Measurements from ENCODE around the gene MCRS1. TPM values are rescaled to one million over a fixed set of nuclear protein-coding genes. Genes with fewer than 3 reads are reported as not detected.
"Not testable (repeated sequence)": the region's sequence is repeated elsewhere in the genome, so short reads cannot be mapped to it uniquely, and the experiment has no call there.

Gene MCRS1, protein sequence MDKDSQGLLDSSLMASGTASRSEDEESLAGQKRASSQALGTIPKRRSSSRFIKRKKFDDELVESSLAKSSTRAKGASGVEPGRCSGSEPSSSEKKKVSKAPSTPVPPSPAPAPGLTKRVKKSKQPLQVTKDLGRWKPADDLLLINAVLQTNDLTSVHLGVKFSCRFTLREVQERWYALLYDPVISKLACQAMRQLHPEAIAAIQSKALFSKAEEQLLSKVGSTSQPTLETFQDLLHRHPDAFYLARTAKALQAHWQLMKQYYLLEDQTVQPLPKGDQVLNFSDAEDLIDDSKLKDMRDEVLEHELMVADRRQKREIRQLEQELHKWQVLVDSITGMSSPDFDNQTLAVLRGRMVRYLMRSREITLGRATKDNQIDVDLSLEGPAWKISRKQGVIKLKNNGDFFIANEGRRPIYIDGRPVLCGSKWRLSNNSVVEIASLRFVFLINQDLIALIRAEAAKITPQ
- total RNA-seq, result 10 to 100 TPM; 54.1 to 87.0 TPM

DNA sequence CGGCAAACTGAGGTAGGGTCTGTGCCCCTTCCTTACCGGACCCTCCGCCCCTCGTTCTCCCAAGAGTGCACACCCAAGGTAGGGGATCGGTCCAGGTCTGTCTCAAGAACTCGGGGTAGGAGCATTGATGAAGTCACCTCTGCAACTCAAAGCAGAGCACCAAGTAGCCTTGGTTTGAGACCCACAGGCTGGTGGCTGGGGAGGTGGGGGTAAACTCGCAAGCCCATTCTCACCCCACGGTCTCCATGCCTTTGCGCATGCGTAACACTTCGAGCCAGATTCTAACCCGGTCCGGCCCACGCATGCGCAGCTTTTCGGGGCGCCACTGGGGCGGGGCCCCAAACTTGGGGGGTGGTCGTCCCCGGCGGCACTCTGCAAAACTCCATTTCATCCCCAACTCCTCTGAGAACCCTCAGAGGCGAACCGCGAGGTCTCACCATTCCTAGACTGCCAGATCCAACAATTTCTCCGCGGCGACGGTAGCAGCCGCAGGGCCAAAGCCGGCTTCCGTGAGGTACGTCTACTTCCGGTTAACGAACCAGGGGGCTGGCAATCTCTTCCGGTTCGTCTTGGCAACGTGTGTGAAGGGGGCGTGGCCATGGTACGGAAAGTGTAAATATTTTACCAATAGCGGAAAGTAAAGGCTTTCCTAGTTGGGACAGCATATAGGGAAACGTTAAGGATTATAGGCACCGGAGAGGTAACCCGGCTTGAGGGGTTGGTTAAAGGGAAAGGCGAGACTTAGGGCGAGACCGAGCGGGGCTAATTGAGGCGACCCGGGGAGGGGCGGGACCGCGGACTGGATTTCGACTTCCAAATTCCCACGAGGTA lies at the start of gene MCRS1:
MCRS1 (minus strand) TSS at position 532 of the 831 bp plus-strand sequence. CDS start 1,411 bp downstream, outside the sequence.
- H3K36me3 ChIP-seq, result peaks cover 7 to 16% of the 10 kb centered on the region in 2 donors
- intact Hi-C loops (cut with DNase I), result no loop called here
- H3K9me3 ChIP-seq, result no peaks in the 10 kb centered on the region
- WGBS, result under 1% methylated on average over 42 of the region's 54 CpGs
- DNase-seq (ENCODE audit: low spot score), result peak; percentile 83
- peaks cover 3% of the 10 kb centered on the region for H3K4me1 ChIP-seq (replicated peaks)
- H3K27ac ChIP-seq, result peak within 1 kb of the TSS; percentile 82 to 87
- peak within 1 kb of the TSS; percentile 64 to 88 for H3K4me3 ChIP-seq
- H3K27me3 ChIP-seq (replicated peaks; ENCODE audit: insufficient read depth), result no peaks in the 10 kb centered on the region
- TF ChIP-seq POLR2A (IDR thresholded peaks at IDR 0.05) (peak; percentile 20), POLR2AphosphoS5 (IDR thresholded peaks at IDR 0.05) (peak; percentile 94)
- TF ChIP-seq, protein P1, sequence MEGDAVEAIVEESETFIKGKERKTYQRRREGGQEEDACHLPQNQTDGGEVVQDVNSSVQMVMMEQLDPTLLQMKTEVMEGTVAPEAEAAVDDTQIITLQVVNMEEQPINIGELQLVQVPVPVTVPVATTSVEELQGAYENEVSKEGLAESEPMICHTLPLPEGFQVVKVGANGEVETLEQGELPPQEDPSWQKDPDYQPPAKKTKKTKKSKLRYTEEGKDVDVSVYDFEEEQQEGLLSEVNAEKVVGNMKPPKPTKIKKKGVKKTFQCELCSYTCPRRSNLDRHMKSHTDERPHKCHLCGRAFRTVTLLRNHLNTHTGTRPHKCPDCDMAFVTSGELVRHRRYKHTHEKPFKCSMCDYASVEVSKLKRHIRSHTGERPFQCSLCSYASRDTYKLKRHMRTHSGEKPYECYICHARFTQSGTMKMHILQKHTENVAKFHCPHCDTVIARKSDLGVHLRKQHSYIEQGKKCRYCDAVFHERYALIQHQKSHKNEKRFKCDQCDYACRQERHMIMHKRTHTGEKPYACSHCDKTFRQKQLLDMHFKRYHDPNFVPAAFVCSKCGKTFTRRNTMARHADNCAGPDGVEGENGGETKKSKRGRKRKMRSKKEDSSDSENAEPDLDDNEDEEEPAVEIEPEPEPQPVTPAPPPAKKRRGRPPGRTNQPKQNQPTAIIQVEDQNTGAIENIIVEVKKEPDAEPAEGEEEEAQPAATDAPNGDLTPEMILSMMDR (IDR thresholded peaks at IDR 0.05), result no peak

DNA sequence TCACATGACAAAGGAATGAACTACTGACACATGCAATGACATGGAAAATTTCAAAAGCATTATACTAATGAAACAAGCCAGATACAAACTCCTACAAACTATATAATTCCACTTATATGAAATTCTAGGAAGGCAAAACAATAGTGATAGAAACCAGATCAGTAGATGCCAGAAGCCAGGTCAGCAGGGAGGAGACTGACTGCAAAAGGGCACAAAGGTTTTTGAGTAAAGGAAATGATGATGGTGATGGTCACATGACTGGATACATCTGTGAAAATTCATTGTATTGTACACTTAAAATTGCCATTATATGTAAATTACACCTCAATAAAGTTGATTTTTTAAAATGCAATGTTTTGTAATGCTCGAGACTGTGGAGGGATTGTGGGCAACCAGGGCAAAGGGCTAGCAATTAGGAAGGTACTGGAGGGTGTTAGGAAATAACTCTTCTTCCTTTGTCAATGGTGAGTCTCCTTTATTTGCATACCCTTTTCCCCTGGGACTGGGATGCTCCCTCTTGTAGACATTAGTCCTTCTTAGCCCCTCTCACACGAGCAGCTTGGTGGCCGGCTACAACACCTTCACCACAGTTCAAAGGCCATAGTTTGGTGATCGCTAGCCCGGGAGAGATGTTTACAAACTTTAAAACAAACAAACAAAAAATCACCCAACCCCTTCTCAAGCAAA lies 48.7 kb upstream of the MCRS1 start:
- DNase-seq (ENCODE audit: low spot score), result no peak
- H3K27ac ChIP-seq, result no peak overlapping the region
- H3K27me3 ChIP-seq (replicated peaks; ENCODE audit: insufficient read depth), result no peaks in the 10 kb centered on the region
- H3K4me1 ChIP-seq (replicated peaks), result peaks cover 2% of the 10 kb centered on the region
- H3K36me3 ChIP-seq, result no peaks in the 10 kb centered on the region
- intact Hi-C loops (cut with DNase I), result no loop called here
- H3K9me3 ChIP-seq, result no peaks in the 10 kb centered on the region
- WGBS, result 52% methylated on average over 5 of the region's 5 CpGs
- H3K4me3 ChIP-seq, result no peak overlapping the region
- TF ChIP-seq POLR2AphosphoS5 (IDR thresholded peaks at IDR 0.05) (no peak), POLR2A (IDR thresholded peaks at IDR 0.05) (no peak)
- TF ChIP-seq, protein P1 (IDR thresholded peaks at IDR 0.05), result no peak

DNA sequence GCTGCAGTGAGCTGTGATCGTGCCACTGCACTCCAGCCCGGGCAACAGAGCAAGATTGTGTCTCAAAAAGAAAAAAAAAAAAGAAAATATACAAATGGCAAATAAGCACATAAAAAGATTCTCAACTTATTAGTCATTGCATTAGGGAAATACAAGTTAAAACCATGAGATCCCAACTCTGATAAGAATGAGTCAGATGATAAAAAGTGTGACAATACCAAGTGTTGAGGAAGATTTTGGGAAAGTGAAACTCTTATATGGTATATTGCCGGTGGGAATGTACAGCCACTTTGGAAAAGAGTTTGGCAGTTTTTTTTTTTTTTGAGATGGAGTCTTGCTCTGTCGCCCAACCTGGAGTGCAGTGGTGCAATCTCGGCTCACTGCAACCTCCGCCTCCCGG lies 47.8 kb upstream of the MCRS1 start:
- H3K27me3 ChIP-seq (replicated peaks; ENCODE audit: insufficient read depth), result no peaks in the 10 kb centered on the region
- 95% methylated on average over 7 of the region's 7 CpGs for WGBS
- H3K27ac ChIP-seq, result no peak overlapping the region
- TF ChIP-seq POLR2A (IDR thresholded peaks at IDR 0.05) (no peak), POLR2AphosphoS5 (IDR thresholded peaks at IDR 0.05) (no peak)
- TF ChIP-seq, protein P1 (IDR thresholded peaks at IDR 0.05), result no peak
- no peaks in the 10 kb centered on the region for H3K9me3 ChIP-seq
- no peak for DNase-seq (ENCODE audit: low spot score)
- H3K4me3 ChIP-seq, result no peak overlapping the region
- H3K36me3 ChIP-seq, result no peaks in the 10 kb centered on the region
- H3K4me1 ChIP-seq (replicated peaks), result no peaks in the 10 kb centered on the region
- intact Hi-C loops (cut with DNase I), result no loop called here

DNA sequence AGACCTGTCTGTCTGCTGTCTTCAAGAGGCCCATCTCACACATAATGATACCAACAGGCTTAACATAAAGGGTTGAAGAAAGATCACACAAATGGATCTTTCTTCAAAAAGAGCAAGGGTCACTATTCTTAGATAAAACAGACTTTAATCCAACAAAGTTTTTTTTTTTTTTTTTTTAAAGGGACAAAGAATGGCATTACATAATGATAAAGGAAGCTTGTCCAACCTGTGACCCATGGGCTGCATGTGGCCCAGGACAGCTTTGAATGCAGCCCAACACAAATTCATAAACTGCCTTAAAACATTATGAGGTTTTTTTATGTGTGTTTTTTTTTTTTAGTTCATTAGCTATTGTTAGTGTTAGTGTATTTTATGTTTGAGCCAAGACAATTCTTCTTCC lies 44.3 kb upstream of the MCRS1 start:
- Histone ChIP-seq H3K36me3 (no peaks in the 10 kb centered on the region), H3K27me3 (replicated peaks; ENCODE audit: insufficient read depth) (no peaks in the 10 kb centered on the region), H3K27ac (no peak overlapping the region), H3K4me3 (no peak overlapping the region), H3K4me1 (replicated peaks) (no peaks in the 10 kb centered on the region), H3K9me3 (no peaks in the 10 kb centered on the region)
- TF ChIP-seq, protein P1 (IDR thresholded peaks at IDR 0.05), result no peak
- no peak for TF ChIP-seq POLR2AphosphoS5 (IDR thresholded peaks at IDR 0.05)
- TF ChIP-seq POLR2A (IDR thresholded peaks at IDR 0.05), result no peak
- intact Hi-C loops (cut with DNase I), result no loop called here
- DNase-seq (ENCODE audit: low spot score), result no peak

DNA sequence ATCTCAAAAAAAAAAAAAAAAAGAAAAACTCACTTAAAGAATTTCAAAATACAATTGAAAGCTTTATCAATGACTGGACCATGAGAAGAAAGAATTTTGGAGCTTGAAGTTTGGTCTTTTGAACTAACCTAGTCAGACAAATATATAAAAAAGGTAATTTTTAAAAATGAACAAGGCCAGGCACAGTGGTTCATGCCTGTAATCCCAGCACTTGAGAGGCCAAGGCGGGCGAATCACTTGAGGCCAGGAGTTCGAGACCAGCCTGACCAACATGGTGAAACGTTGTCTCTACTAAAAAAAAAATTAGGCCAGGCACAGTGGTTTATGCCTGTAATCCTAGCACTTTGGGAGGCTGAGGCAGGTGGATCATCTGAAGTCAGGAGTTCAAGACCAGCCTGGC lies 42.8 kb upstream of the MCRS1 start:
- intact Hi-C loops (cut with DNase I); H3K4me3 ChIP-seq; H3K27me3 ChIP-seq (replicated peaks; ENCODE audit: insufficient read depth); H3K4me1 ChIP-seq (replicated peaks); H3K27ac ChIP-seq; DNase-seq (ENCODE audit: low spot score); H3K36me3 ChIP-seq; H3K9me3 ChIP-seq: not testable (repeated sequence)
- WGBS, result 95% methylated on average over 4 of the region's 4 CpGs
